ENCODE data around the gene CBFA2T2.

- TF ChIP-seq POLR2AphosphoS5 (IDR thresholded peaks at IDR 0.05) (no peak), CTCF (IDR thresholded peaks at IDR 0.05) (no peak), POLR2A (IDR thresholded peaks at IDR 0.05) (peak in 1 of 4 donors; percentile 57), EP300 (IDR thresholded peaks at IDR 0.05) (no peak)
These were observed 46.2 kb upstream of the CBFA2T2 start, which contains the start of gene SNTA1 for GRCh38 chr20:33443512-33444239.

Measured in upper lobe of left lung (tissue), 4 donors.